ENCODE measurements around the gene UNC93A. TPM values are rescaled to one million over a fixed set of nuclear protein-coding genes. Genes with fewer than 3 reads are reported as not detected.

Gene UNC93A
- total and polyA plus RNA-seq, 2 donors (not counting 1 experiment from before 2014, with no cell fraction given): not detected

- Mint-ChIP-seq H3K4me1 (no peaks in the 10 kb centered on the region), H3K9me3 (ENCODE audit: insufficient read depth) (no peaks in the 10 kb centered on the region), H3K27me3 (peaks cover 23% of the 10 kb centered on the region), H3K27ac (no peak overlapping the region), H3K4me3 (no peak overlapping the region)
- Histone ChIP-seq H3K4me2 (replicated peaks; ENCODE audit: low read depth, low read length, poor library complexity, severe bottlenecking) (no peak overlapping the region), H3K79me2 (ENCODE audit: control insufficient read depth, insufficient read depth, low read length) (no peaks in the 10 kb centered on the region), H3K9ac (ENCODE audit: low read length) (no peak overlapping the region), H3K27ac (ENCODE audit: low read length in 2 of 2) (no peak overlapping the region), H4K20me1 (ENCODE audit: control insufficient read depth, insufficient read depth, low read length, poor library complexity, severe bottlenecking) (no peaks in the 10 kb centered on the region), H3K27me3 (replicated peaks in 1 of 4; ENCODE audit: control extremely low read depth in 1 of 4, control insufficient read depth in 3 of 4, insufficient read depth in 4 of 4, low read length in 3 of 4) (peaks cover 0 to 6% (median 3%) of the 10 kb centered on the region in 4 experiments), H3K9me3 (ENCODE audit: control extremely low read depth in 1 of 3, control insufficient read depth in 2 of 3, insufficient read depth in 1 of 3, low read length in 2 of 3) (peaks cover 0 to 5% (median 0%) of the 10 kb centered on the region in 3 donors), H3K36me3 (replicated peaks in 1 of 2; ENCODE audit: control extremely low read depth in 1 of 2, control insufficient read depth in 1 of 2, extremely low read depth in 1 of 2, insufficient read depth in 2 of 2, low read length in 1 of 2) (no peaks in the 10 kb centered on the region), H2AFZ (ENCODE audit: insufficient read depth, low read depth, low read length, poor library complexity, severe bottlenecking) (no peak overlapping the region), H3K4me3 (ENCODE audit: control extremely low read depth in 1 of 5, extremely low read depth in 1 of 5, insufficient read depth in 1 of 5, low read depth in 2 of 5, low read length in 4 of 5) (no peak overlapping the region), H3K4me1 (ENCODE audit: control insufficient read depth in 2 of 2, insufficient read depth in 2 of 2, low read length in 2 of 2) (no peaks in the 10 kb centered on the region)
- WGBS (ENCODE audit: insufficient coverage): 0% methylated on average over 2 of the region's 5 CpGs
- intact Hi-C loops (cut with micrococcal nuclease): no loop called here
- ChIA-PET CTCF (no interaction called here), POLR2A (no interaction called here)
- ATAC-seq (ENCODE audit: low read depth) (no peak), DNase-seq (no peak)
- TF ChIP-seq EZH2 (IDR thresholded peaks at IDR 0.05; ENCODE audit: borderline replicate concordance, insufficient read depth, low read depth, low read length, poor library complexity, severe bottlenecking) (no peak), CTCF (IDR thresholded peaks at IDR 0.05) (no peak)
Measured at GRCh38 chr6:167338541-167339117, 47.5 kb downstream of the UNC93A start.

- CTCF ChIA-PET: interaction anchor here (1.1 kb wide), 1 partner anchor 10 kb away, joined by 4 read pairs; no protein-coding TSS in a partner anchor
- ATAC-seq (ENCODE audit: low read depth): no peak
Measured at GRCh38 chr6:167341038-167341583, 50.0 kb downstream of the UNC93A start.

More at GRCh38 chr6:167341038-167341583, 50.0 kb downstream of the UNC93A start:
- Histone ChIP-seq H3K9me3 (ENCODE audit: control extremely low read depth in 1 of 3, control insufficient read depth in 2 of 3, insufficient read depth in 1 of 3, low read length in 2 of 3) (peaks cover 0 to 5% (median 0%) of the 10 kb centered on the region in 3 donors), H3K4me3 (ENCODE audit: control extremely low read depth in 1 of 5, extremely low read depth in 1 of 5, insufficient read depth in 1 of 5, low read depth in 2 of 5, low read length in 4 of 5) (no peak overlapping the region), H3K27ac (ENCODE audit: low read length in 2 of 2) (no peak overlapping the region), H3K27me3 (replicated peaks in 1 of 4; ENCODE audit: control extremely low read depth in 1 of 4, control insufficient read depth in 3 of 4, insufficient read depth in 4 of 4, low read length in 3 of 4) (peaks cover 0 to 8% (median 5%) of the 10 kb centered on the region in 4 experiments), H3K79me2 (ENCODE audit: control insufficient read depth, insufficient read depth, low read length) (no peaks in the 10 kb centered on the region), H3K9ac (ENCODE audit: low read length) (no peak overlapping the region), H4K20me1 (ENCODE audit: control insufficient read depth, insufficient read depth, low read length, poor library complexity, severe bottlenecking) (no peaks in the 10 kb centered on the region), H3K4me1 (ENCODE audit: control insufficient read depth in 2 of 2, insufficient read depth in 2 of 2, low read length in 2 of 2) (no peaks in the 10 kb centered on the region), H3K36me3 (replicated peaks in 1 of 2; ENCODE audit: control extremely low read depth in 1 of 2, control insufficient read depth in 1 of 2, extremely low read depth in 1 of 2, insufficient read depth in 2 of 2, low read length in 1 of 2) (no peaks in the 10 kb centered on the region), H2AFZ (ENCODE audit: insufficient read depth, low read depth, low read length, poor library complexity, severe bottlenecking) (no peak overlapping the region), H3K4me2 (replicated peaks; ENCODE audit: low read depth, low read length, poor library complexity, severe bottlenecking) (no peak overlapping the region)
- DNase-seq: no peak
- TF ChIP-seq CTCF (IDR thresholded peaks at IDR 0.05): no peak
- no peak for TF ChIP-seq EZH2 (IDR thresholded peaks at IDR 0.05; ENCODE audit: borderline replicate concordance, insufficient read depth, low read depth, low read length, poor library complexity, severe bottlenecking)
- Mint-ChIP-seq H3K27ac (no peak overlapping the region), H3K27me3 (peaks cover 41% of the 10 kb centered on the region), H3K4me3 (no peak overlapping the region), H3K9me3 (ENCODE audit: insufficient read depth) (no peaks in the 10 kb centered on the region), H3K4me1 (no peaks in the 10 kb centered on the region)
- POLR2A ChIA-PET: no interaction called here
- WGBS (ENCODE audit: insufficient coverage): 87% methylated on average over 12 of the region's 12 CpGs
- intact Hi-C loops (cut with micrococcal nuclease): no loop called here

Data from B cell (primary cell).